GM19193 (cell line): ENCODE data around the gene CNOT6.

Source experiments
- POLR2A ChIP-seq: IDR thresholded peaks from 4 replicates; pipeline ENCODE4 v1.6.1; 2011; ENCODE audit not compliant: insufficient read depth, insufficient read length; ENCODE audit errors: extremely low read depth

The CNOT6 gene

GRCh38 chr5:180618829-180619562 is 124.8 kb downstream of the CNOT6 start:
- no peak for TF ChIP-seq POLR2A

- TF ChIP-seq POLR2A, result no peak
Observed at GRCh38 chr5:180619563-180619915, 125.4 kb downstream of the CNOT6 start.

- no peak for TF ChIP-seq POLR2A
Observed at GRCh38 chr5:180620014-180620413, 125.8 kb downstream of the CNOT6 start.

GRCh38 chr5:180621311-180621710 is 127.1 kb downstream of the CNOT6 start:
- TF ChIP-seq POLR2A, result no peak

GRCh38 chr5:180622910-180623309 is 128.7 kb downstream of the CNOT6 start:
- TF ChIP-seq POLR2A, result no peak

- TF ChIP-seq POLR2A, result no peak
Observed at GRCh38 chr5:180623411-180623834, 129.2 kb downstream of the CNOT6 start.

- no peak for TF ChIP-seq POLR2A
Observed at GRCh38 chr5:180623844-180624243, 129.7 kb downstream of the CNOT6 start.

GRCh38 chr5:180624587-180624986 is 130.4 kb downstream of the CNOT6 start:
- no peak for TF ChIP-seq POLR2A

GRCh38 chr5:180625125-180625790 is 131.1 kb downstream of the CNOT6 start:
- TF ChIP-seq POLR2A, result no peak

GRCh38 chr5:180625791-180626660 is 131.8 kb downstream of the CNOT6 start:
- TF ChIP-seq POLR2A, result no peak

- no peak for TF ChIP-seq POLR2A
Observed at GRCh38 chr5:180626661-180627385, 132.6 kb downstream of the CNOT6 start.

GRCh38 chr5:180627386-180628120 is 133.4 kb downstream of the CNOT6 start:
- TF ChIP-seq POLR2A, result no peak
